Trophoblast cell (in vitro differentiated cells and primary cell): ENCODE results near the gene PDSS1.

Source experiments
- DNase-seq, 2 donors: peaks; one replicate each; pipeline ENCODE4 v3.0.0-alpha.2; 2016
- H2AFZ ChIP-seq: 2 replicates; pipeline ENCODE4 v1.6.1; 2013; ENCODE audit warnings: low read length, moderate library complexity, mild to moderate bottlenecking; ENCODE audit not compliant: insufficient read depth, poor library complexity
- H2AK5ac ChIP-seq: 2 replicates; pipeline ENCODE4 v1.6.1; 2013; ENCODE audit warnings: mild to moderate bottlenecking, low read length
- H2BK120ac ChIP-seq: 2 replicates; pipeline ENCODE4 v1.6.1; 2013; ENCODE audit warnings: low read length, mild to moderate bottlenecking, moderate library complexity; ENCODE audit not compliant: insufficient read depth, poor library complexity
- H2BK12ac ChIP-seq: 2 replicates; pipeline ENCODE4 v1.6.1; 2013; ENCODE audit warnings: mild to moderate bottlenecking, low read length, moderate library complexity
- H2BK5ac ChIP-seq: 2 replicates; pipeline ENCODE4 v1.6.1; 2013; ENCODE audit warnings: low read length, low read depth, moderate library complexity, mild to moderate bottlenecking; ENCODE audit not compliant: poor library complexity
- H3K14ac ChIP-seq: 2 replicates; pipeline ENCODE4 v1.6.1; 2013; ENCODE audit warnings: mild to moderate bottlenecking, low read length
- H3K18ac ChIP-seq: 2 replicates; pipeline ENCODE4 v1.6.1; 2013; ENCODE audit warnings: mild to moderate bottlenecking, low read length
- H3K23ac ChIP-seq: 2 replicates; pipeline ENCODE4 v1.6.1; 2013; ENCODE audit warnings: low read length
- H3K27ac ChIP-seq: 2 replicates; pipeline ENCODE4 v1.5.1; 2013; ENCODE audit warnings: low read depth, mild to moderate bottlenecking, inconsistent platforms, low read length, moderate library complexity
- H3K27me3 ChIP-seq: 2 replicates; pipeline ENCODE4 v1.6.1; 2013; ENCODE audit warnings: inconsistent platforms, mild to moderate bottlenecking, low read length, moderate library complexity; ENCODE audit not compliant: insufficient read depth
- H3K36me3 ChIP-seq, 2 experiments: 1 replicate in 1 of 2; 2 replicates in 1 of 2; pipeline ENCODE4 v1.6.1; 2013; ENCODE audit warnings: low read length in 2 of 2, mild to moderate bottlenecking in 2 of 2, moderate library complexity in 1 of 2; ENCODE audit not compliant: insufficient read depth in 2 of 2, control insufficient read depth in 1 of 2
- H3K4ac ChIP-seq: 2 replicates; pipeline ENCODE4 v1.6.1; 2013; ENCODE audit warnings: low read depth, mild to moderate bottlenecking, low read length, moderate library complexity
- H3K4me1 ChIP-seq, 2 experiments: 1 replicate in 1 of 2; 2 replicates in 1 of 2; pipeline ENCODE4 v1.6.1; 2013; ENCODE audit warnings: low read length in 2 of 2, mild to moderate bottlenecking in 2 of 2, moderate library complexity in 1 of 2; ENCODE audit not compliant: insufficient read depth in 2 of 2, control insufficient read depth in 1 of 2
- H3K4me2 ChIP-seq: 2 replicates; pipeline ENCODE4 v1.6.1; 2013; ENCODE audit warnings: inconsistent platforms, mild to moderate bottlenecking, low read length, moderate library complexity
- H3K4me3 ChIP-seq: 2 replicates; pipeline ENCODE4 v1.5.1; 2013; ENCODE audit warnings: mild to moderate bottlenecking, low read depth, low read length, inconsistent platforms
- H3K79me1 ChIP-seq: one replicate; pipeline ENCODE4 v1.6.1; 2013; ENCODE audit warnings: low read length
- H3K79me2 ChIP-seq: 2 replicates; pipeline ENCODE4 v1.6.1; 2013; ENCODE audit warnings: low read length, mild to moderate bottlenecking; ENCODE audit not compliant: control insufficient read depth, insufficient read depth, poor library complexity
- H3K9ac ChIP-seq: 2 replicates; pipeline ENCODE4 v1.6.1; 2013; ENCODE audit warnings: mild to moderate bottlenecking, low read length
- H3K9me3 ChIP-seq: 2 replicates; pipeline ENCODE4 v1.6.1; 2013; ENCODE audit warnings: low read depth, mild to moderate bottlenecking, control low read depth, inconsistent platforms, low read length; ENCODE audit not compliant: insufficient read depth
- H4K12ac ChIP-seq: 2 replicates; pipeline ENCODE4 v1.6.1; 2013; ENCODE audit warnings: low read depth, mild to moderate bottlenecking, low read length, moderate library complexity
- H4K8ac ChIP-seq: 2 replicates; pipeline ENCODE4 v1.6.1; 2013; ENCODE audit warnings: low read depth, mild to moderate bottlenecking, low read length, moderate library complexity
- H4K91ac ChIP-seq: one replicate; pipeline ENCODE4 v1.6.1; 2013; ENCODE audit warnings: low read depth, mild to moderate bottlenecking, low read length, moderate library complexity
- WGBS: extraction: QIAGEN DNeasy Blood & Tissue Kit; methylation state at CpG from one replicate; pipeline ENCODE4 v1.1.7; 2013; ENCODE audit warnings: missing lambda C conversion rate; ENCODE audit not compliant: insufficient read length, insufficient coverage; ENCODE audit errors: extremely low coverage; 5-methylcytosine and 5-hydroxymethylcytosine counted together

The PDSS1 gene

GRCh38 chr10:26706206-26706605 is 8.7 kb downstream of the PDSS1 start:
- Histone ChIP-seq H3K4me2 (no peak overlapping the region), H3K27ac (no peak overlapping the region), H4K12ac (no peak overlapping the region), H3K4me1 (no peaks in the 10 kb centered on the region), H3K14ac (no peak overlapping the region), H3K36me3 (peaks cover 20 to 32% of the 10 kb centered on the region in 2 experiments), H3K9ac (no peak overlapping the region), H3K4me3 (no peak overlapping the region), H2BK120ac (no peak overlapping the region), H2BK12ac (no peak overlapping the region), H3K4ac (no peak overlapping the region), H3K79me2 (no peaks in the 10 kb centered on the region), H4K8ac (no peak overlapping the region), H3K18ac (no peak overlapping the region), H2BK5ac (no peak overlapping the region), H4K91ac (no peak overlapping the region), H3K23ac (no peak overlapping the region), H3K27me3 (no peaks in the 10 kb centered on the region), H3K9me3 (peaks cover 2% of the 10 kb centered on the region), H2AFZ (no peak overlapping the region), H3K79me1 (no peaks in the 10 kb centered on the region), H2AK5ac (no peak overlapping the region)
- no peak for DNase-seq
- WGBS = no CpG with 5 or more reads among the region's 6 CpGs

- Histone ChIP-seq H3K4me3 (no peak overlapping the region), H3K79me1 (no peaks in the 10 kb centered on the region), H4K12ac (no peak overlapping the region), H3K36me3 (peaks cover 16 to 30% of the 10 kb centered on the region in 2 experiments), H3K18ac (no peak overlapping the region), H2BK120ac (no peak overlapping the region), H4K8ac (no peak overlapping the region), H3K9ac (no peak overlapping the region), H2AFZ (no peak overlapping the region), H2BK12ac (no peak overlapping the region), H3K14ac (no peak overlapping the region), H4K91ac (no peak overlapping the region), H3K9me3 (peaks cover 2% of the 10 kb centered on the region), H3K4me2 (no peak overlapping the region), H3K79me2 (no peaks in the 10 kb centered on the region), H2BK5ac (no peak overlapping the region), H3K4me1 (no peaks in the 10 kb centered on the region), H2AK5ac (no peak overlapping the region), H3K27me3 (no peaks in the 10 kb centered on the region), H3K4ac (no peak overlapping the region), H3K23ac (no peak overlapping the region), H3K27ac (no peak overlapping the region)
- no peak for DNase-seq
- no CpG with 5 or more reads among the region's 10 CpGs for WGBS
Measured at GRCh38 chr10:26706936-26707335, 9.4 kb downstream of the PDSS1 start.

GRCh38 chr10:26711324-26711723 is 13.8 kb downstream of the PDSS1 start:
- H4K91ac ChIP-seq = no peak overlapping the region
- H3K4me1 ChIP-seq = no peaks in the 10 kb centered on the region
- H3K18ac ChIP-seq = no peak overlapping the region
- no peak overlapping the region for H2AK5ac ChIP-seq
- no peaks in the 10 kb centered on the region for H3K79me1 ChIP-seq
- H4K8ac ChIP-seq = no peak overlapping the region
- no peak overlapping the region for H3K4ac ChIP-seq
- whole genome bisulfite sequencing = no CpG with 5 or more reads among the region's 5 CpGs
- no peak overlapping the region for H4K12ac ChIP-seq
- H3K36me3 ChIP-seq = peaks cover 19 to 30% of the 10 kb centered on the region in 2 experiments
- DNase-seq = no peak
- H3K4me3 ChIP-seq = no peak overlapping the region
- no peaks in the 10 kb centered on the region for H3K79me2 ChIP-seq
- H3K9me3 ChIP-seq = peaks cover 2% of the 10 kb centered on the region
- H2AFZ ChIP-seq = no peak overlapping the region
- no peak overlapping the region for H3K9ac ChIP-seq
- no peak overlapping the region for H2BK12ac ChIP-seq
- H3K4me2 ChIP-seq = no peak overlapping the region
- H3K27ac ChIP-seq = no peak overlapping the region
- H3K14ac ChIP-seq = no peak overlapping the region
- no peak overlapping the region for H2BK120ac ChIP-seq
- no peak overlapping the region for H2BK5ac ChIP-seq
- no peaks in the 10 kb centered on the region for H3K27me3 ChIP-seq
- no peak overlapping the region for H3K23ac ChIP-seq

GRCh38 chr10:26714415-26715136 is 17.1 kb downstream of the PDSS1 start:
- H3K18ac ChIP-seq = no peak overlapping the region
- H3K9me3 ChIP-seq = no peaks in the 10 kb centered on the region
- H3K4me2 ChIP-seq = no peak overlapping the region
- no peaks in the 10 kb centered on the region for H3K4me1 ChIP-seq
- H3K79me2 ChIP-seq = no peaks in the 10 kb centered on the region
- H4K91ac ChIP-seq = no peak overlapping the region
- no peak overlapping the region for H2AK5ac ChIP-seq
- H3K14ac ChIP-seq = no peak overlapping the region
- H3K27me3 ChIP-seq = no peaks in the 10 kb centered on the region
- no peak overlapping the region for H3K4ac ChIP-seq
- H4K12ac ChIP-seq = no peak overlapping the region
- H3K79me1 ChIP-seq = no peaks in the 10 kb centered on the region
- WGBS = no CpG with 5 or more reads among the region's 1 CpG
- H3K9ac ChIP-seq = no peak overlapping the region
- H3K23ac ChIP-seq = no peak overlapping the region
- H3K4me3 ChIP-seq = no peak overlapping the region
- no peak for DNase-seq
- H2BK5ac ChIP-seq = no peak overlapping the region
- H4K8ac ChIP-seq = no peak overlapping the region
- no peak overlapping the region for H2BK120ac ChIP-seq
- no peak overlapping the region for H3K27ac ChIP-seq
- H2BK12ac ChIP-seq = no peak overlapping the region
- H2AFZ ChIP-seq = no peak overlapping the region
- H3K36me3 ChIP-seq = peaks cover 8 to 12% of the 10 kb centered on the region in 2 experiments
